CD4-positive, alpha-beta T cell treated with Interleukin-10 for 1 hour (primary cell): Measurements from ENCODE around the gene UCHL3.

Experiments
- DNase-seq: peaks from one replicate; pipeline ENCODE4 v3.0.0-alpha.2; 2020

Gene UCHL3

GRCh38 chr13:75635101-75635827 is 85.7 kb downstream of the UCHL3 start:
- DNase-seq = peak; percentile 19

GRCh38 chr13:75635828-75636435 is 86.3 kb downstream of the UCHL3 start, which contains the start of gene LMO7:
Gene LMO7, plus strand, starts transcription at chr13:75636330. Its CDS starts 328 bp downstream, at chr13:75636658.
- DNase-seq = peak; percentile 63

- peak; percentile 40 for DNase-seq
Measured at GRCh38 chr13:75636436-75637180, 87.0 kb downstream of the UCHL3 start.

GRCh38 chr13:75637181-75637750 is 87.7 kb downstream of the UCHL3 start:
- no peak for DNase-seq

GRCh38 chr13:75639454-75639853 is 89.9 kb downstream of the UCHL3 start:
- DNase-seq = no peak

- DNase-seq = no peak
Measured at GRCh38 chr13:75641026-75641425, 91.4 kb downstream of the UCHL3 start.

- no peak for DNase-seq
Measured at GRCh38 chr13:75643182-75643581, 93.6 kb downstream of the UCHL3 start.

GRCh38 chr13:75643693-75644092 is 94.1 kb downstream of the UCHL3 start:
- no peak for DNase-seq

GRCh38 chr13:75645141-75645540 is 95.5 kb downstream of the UCHL3 start:
- DNase-seq = no peak

GRCh38 chr13:75647126-75647784 is 97.7 kb downstream of the UCHL3 start:
- DNase-seq = no peak

GRCh38 chr13:75648446-75648845 is 98.9 kb downstream of the UCHL3 start:
- DNase-seq = no peak

- DNase-seq = no peak
Measured at GRCh38 chr13:75651013-75651412, 101.4 kb downstream of the UCHL3 start.

- DNase-seq = no peak
Measured at GRCh38 chr13:75652726-75653125, 103.1 kb downstream of the UCHL3 start.
